Measurements from ENCODE around the gene FNIP2.

GRCh38 chr4:158816955-158817354, 48.1 kb downstream of the FNIP2 start:
- TF ChIP-seq FOXM1 (IDR thresholded peaks at IDR 0.05; ENCODE audit: borderline replicate concordance), result no peak
- TF ChIP-seq ARNT (IDR thresholded peaks at IDR 0.05), result no peak
- TF ChIP-seq ZNF384 (IDR thresholded peaks at IDR 0.05), result no peak
- TF ChIP-seq, protein P1, sequence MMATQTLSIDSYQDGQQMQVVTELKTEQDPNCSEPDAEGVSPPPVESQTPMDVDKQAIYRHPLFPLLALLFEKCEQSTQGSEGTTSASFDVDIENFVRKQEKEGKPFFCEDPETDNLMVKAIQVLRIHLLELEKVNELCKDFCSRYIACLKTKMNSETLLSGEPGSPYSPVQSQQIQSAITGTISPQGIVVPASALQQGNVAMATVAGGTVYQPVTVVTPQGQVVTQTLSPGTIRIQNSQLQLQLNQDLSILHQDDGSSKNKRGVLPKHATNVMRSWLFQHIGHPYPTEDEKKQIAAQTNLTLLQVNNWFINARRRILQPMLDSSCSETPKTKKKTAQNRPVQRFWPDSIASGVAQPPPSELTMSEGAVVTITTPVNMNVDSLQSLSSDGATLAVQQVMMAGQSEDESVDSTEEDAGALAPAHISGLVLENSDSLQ (IDR thresholded peaks at IDR 0.05), result no peak
- TF ChIP-seq TARDBP (IDR thresholded peaks at IDR 0.05), result no peak
- TF ChIP-seq SP1 (IDR thresholded peaks at IDR 0.05), result no peak
- no peak for TF ChIP-seq HDGF (IDR thresholded peaks at IDR 0.05; ENCODE audit: borderline replicate concordance)
- TF ChIP-seq SUZ12 (IDR thresholded peaks at IDR 0.05), result no peak

Data from HEK293T (cell line).